Stimulated activated naive CD8-positive, alpha-beta T cell treated with anti-CD3 and anti-CD28 coated beads, Interleukin-15, Interleukin-2, amounts not matched to agents 100 U/mL and 50 U/mL, for 24 hours (primary cell): ENCODE measurements around the gene PTPRA.
"Not testable (repeated sequence)": the region's sequence is repeated elsewhere in the genome, so short reads cannot be mapped to it uniquely, and the experiment has no call there.

Experiments
- ATAC-seq: fragments of 150-1000 bp; cut with Tn5 transposase; one replicate; pipeline ENCODE4 v1.10.0; 2021
- DNase-seq: peaks from one replicate; pipeline ENCODE4 v3.0.0; 2021

The PTPRA gene

DNA sequence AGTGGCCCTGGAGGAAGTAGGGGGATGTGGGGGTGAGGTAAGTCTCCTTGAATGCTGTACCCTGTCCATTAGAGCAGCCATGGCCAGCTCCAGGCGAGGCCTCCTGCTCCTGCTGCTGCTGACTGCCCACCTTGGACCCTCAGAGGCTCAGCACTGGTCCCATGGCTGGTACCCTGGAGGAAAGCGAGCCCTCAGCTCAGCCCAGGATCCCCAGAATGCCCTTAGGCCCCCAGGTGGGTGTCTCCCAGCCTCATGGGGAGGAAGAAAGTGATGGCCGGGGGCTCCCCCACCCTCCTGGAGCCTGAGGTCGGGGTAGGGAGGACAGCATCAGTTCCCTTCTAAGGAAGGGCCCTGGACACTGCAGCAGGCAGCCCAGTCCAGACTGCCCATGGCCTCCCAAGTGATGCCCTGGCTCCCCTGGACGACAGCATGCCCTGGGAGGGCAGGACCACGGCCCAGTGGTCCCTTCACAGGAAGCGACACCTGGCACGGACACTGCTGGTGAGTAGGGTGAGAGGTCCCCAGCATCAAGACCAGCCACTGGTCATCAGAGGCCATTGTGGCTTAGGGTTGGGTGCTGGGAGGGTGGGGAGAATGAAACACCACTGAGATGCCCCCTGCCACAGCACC is 171.2 kb downstream of the PTPRA start:
- ATAC-seq (no peak), DNase-seq (no peak)

DNA sequence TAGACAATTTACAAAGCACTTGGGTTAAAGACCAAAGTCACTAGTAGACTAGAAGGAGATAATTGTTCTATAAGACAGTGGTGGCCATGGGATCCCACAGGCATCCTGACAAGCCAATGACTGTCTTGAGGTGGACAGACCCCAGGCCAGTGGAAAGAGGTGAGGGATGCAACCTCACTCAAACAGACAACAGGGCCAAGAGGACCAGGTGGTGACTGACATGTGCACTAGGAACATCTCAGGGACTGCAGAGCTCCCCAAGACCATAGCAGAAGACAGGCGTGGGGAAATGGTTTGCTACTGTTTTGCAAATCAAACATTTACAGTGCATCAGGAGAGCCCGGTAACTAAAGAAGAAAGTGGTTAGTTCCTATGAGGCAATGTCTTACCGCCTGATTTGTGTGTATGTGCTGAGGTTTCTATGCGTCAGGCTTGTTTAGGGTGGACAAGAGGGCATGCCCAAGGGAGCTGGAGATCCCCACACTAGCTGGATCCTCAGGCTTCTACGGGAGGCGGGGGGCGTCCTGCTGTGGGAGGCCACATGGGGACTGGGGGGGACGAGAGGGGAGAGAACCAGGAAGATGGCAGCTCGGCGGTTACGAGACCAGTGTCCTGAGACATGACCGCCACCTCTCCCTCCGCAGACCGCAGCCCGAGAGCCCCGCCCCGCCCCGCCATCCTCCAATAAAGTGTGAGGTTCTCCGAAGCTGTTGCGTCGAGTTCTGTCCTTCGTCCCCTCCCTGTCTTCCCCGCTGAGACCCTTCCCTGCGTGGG is 171.9 kb downstream of the PTPRA start:
- peak; percentile 29 for ATAC-seq
- DNase-seq = peak; percentile 68

DNA sequence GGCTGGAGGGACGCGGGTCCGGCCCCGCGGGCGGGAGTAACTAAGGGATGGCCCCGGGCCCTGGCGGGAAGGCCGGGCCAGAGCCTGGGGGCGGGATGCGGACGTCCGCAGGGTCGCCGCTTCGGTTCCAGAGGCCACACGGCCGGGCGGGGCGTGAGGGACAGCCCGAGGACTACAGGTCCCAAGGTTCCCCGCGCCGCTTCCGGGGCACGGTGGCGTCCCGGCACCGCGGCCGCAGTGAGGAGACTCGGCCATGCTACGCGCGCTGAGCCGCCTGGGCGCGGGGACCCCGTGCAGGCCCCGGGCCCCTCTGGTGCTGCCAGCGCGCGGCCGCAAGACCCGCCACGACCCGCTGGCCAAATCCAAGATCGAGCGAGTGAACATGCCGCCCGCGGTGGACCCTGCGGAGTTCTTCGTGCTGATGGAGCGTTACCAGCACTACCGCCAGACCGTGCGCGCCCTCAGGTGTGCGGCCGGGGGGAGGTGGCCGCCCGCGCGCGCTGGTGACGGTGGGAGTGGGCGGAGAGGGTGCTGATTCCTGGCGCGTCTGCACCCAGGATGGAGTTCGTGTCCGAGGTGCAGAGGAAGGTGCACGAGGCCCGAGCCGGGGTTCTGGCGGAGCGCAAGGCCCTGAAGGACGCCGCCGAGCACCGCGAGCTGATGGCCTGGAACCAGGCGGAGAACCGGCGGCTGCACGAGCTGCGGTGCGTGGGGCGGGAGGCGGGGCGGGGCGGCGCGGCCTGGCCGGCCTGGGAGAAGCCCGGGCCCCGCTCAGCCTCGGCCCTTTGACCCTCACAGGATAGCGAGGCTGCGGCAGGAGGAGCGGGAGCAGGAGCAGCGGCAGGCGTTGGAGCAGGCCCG is 172.8 kb downstream of the PTPRA start, which contains the start of gene MRPS26:
Gene MRPS26 (plus strand): TSS at position 237 of the 861 bp plus-strand sequence. CDS start 17 bp downstream, at position 254.
- ATAC-seq = peak; percentile 92
- DNase-seq = peak; percentile 88

DNA sequence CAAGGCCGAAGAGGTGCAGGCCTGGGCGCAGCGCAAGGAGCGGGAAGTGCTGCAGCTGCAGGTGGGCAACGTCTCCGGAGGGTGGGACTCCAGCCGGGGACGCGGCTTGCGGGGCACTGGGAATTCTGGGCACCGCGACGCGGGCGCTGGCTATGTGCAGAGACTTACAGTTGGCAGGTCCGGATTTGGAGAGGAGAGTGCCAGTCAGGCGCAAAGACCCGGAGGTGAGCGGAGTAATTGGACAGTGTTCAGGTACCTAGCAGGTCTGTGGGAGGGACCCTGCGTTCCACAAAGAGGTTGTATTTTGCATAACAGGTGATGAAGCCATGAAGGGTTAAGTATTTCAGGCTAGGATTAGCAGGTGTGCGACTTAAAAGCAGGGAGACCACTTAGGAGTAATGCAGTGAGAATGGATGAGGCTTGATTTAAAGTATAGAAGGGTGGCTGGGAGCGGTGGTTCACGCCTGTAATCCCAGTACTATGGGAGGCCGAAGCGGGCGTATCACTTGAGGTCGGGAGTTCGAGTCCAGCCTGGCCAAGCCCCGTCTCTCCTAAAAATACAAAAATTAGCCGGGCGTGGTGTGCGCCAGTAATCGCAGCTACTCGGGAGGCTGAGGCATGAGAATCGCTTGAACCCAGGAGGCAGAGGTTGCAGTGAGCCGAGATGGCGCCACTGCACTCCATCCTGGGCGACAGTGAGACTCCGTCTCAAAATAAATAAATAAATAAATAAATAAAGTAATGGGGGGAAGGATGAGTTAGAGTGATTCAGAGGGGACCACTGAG is 173.6 kb downstream of the PTPRA start:
- ATAC-seq (no peak), DNase-seq (peak; percentile 24)

DNA sequence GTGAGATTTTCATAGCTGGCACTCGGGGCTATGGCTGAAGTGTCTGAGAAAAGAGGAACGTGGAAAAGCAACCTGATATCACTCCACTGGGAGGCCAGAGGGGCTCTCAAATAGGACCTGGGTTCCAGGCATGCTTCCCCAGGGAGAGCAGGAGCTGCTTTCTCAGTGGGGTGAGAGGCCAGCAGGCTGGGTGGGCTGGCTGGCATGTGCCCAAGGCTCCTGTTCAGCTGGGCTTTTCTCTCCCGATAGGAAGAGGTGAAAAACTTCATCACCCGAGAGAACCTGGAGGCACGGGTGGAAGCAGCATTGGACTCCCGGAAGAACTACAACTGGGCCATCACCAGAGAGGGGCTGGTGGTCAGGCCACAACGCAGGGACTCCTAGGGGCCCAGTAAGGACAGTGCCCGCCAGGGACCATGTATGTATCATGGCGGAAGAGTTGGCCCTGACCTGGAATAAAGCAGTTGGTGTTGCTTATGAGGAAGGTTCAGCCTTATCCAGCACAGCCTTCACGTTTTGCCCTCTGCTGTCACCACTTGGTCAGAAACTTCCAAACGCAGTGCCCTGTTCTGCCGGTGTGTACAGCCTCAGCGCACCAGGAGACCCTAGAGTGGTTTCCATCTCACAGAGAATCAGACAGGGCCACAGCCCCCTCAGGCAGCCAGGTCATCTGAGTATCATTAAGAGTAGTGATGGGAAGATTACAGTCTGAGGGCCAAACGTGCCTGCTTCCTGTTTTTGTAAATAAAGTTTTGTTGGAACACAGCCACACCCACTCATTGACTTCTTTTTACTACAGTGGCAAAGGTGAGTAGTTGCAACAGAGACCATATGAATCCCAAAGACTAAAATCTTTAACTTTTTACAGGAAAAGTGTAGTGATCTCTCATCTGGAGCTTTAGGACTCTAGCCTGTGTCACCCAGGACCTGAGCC is 174.5 kb downstream of the PTPRA start:
- ATAC-seq (no peak), DNase-seq (no peak)

DNA sequence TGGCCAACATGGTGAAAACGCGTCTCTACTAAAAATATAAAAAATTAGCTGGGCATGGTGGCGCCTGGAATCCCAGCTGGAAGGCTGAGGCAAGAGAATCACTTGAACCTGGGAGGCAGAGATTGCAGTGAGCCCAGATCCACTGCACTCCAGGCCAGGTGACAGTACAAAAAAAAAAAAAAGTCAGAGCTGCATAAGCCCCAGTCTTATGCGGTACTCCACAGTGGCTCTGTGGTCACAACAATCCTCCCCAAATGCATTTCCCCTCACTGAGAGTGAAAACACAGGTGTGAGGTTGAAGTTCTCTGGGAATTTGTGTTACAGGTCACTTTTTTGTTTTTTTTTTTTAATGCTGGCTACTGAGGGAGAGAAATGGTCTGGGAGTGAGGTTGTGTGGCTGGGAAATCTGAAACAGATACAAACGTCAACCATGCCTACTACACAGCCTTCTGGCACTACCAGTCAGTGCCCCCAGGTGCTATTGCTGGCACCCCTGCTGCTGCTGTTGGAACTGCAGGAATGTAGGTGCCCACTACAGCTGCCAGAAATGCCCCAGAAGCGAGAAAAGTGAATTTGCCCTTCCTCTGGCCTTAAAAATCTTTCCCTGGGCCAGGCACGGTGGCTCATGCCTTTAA is 178.2 kb downstream of the PTPRA start:
- ATAC-seq (no peak), DNase-seq (no peak)

DNA sequence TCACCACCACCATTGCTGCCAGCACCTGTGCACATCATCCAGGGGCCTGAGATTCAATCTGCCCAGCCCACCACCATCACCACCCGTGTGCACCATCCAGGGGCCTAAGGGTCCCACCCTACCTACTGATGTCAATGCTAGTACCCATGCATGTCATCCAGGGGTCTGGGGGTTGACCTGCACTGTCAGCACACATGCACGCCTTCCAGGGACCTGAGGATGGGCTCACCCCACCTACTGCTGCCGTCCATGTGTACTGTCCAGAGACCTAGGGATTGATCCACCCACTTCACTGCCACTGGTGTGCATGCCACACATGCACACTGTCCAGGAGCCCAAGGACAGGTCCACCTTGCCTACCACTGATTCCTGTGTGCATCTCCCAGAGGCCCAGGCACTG is 186.2 kb downstream of the PTPRA start:
- ATAC-seq (no peak), DNase-seq (no peak)

DNA sequence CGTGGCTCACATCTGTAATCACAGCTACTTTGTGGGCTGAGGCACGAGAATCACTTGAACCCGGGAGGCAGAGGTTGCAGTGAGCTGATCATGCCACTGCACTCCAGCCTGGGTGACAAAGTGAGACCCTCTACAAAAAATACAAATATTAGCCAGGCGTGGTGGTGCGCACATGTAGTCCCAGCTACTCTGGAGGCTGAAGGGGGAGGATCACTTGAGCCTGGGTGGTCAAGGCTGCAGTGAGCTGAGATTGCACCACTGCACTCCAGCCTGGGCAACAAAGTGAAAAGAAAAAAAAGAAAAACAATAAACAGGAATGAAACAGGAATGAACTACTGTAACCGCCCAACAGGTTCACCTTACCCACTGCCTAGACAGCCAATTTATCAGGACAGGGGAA is 190.8 kb downstream of the PTPRA start:
- not testable (repeated sequence) for ATAC-seq, DNase-seq

DNA sequence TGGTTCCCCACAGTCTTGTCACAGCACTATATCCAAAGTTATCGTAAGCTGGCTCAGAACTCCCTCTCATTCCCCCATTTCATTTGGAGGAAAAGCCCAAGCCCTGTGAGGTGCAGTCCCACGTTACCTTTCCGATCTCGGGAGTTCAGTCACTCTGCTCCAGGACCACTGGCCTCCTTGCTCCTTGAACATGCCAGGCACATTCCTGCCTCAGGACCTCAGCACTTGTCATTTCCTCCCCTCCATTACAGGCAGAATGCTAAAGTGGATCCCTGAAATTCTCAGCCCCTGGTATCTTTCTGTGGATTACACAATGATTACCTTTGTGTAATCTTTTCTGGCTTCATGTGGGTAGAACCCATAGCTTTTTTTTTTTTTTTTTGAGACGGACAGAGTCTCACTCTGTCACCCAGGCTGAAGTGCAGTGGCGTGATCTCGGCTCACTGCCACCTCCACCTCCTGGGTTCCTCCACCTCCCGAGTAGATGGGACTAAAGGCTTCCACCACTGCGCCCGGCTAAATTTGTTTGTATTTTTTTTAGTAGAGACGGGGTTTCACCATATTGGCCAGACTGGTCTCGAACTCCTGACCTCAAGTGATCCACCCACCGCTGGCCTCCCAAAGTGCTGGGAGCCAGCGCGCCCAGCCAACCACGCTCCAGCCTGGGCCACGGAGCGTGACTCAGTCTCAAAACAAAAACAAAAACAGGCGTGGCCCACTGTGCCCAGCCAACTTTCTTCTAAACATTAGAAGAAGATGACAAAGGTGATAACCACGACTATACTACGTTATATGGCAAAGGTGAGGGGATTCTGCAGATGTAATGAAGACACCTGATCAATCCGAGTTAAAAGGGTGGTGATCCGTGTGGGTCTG is 194.1 kb downstream of the PTPRA start:
- no peak for DNase-seq
- no peak for ATAC-seq

DNA sequence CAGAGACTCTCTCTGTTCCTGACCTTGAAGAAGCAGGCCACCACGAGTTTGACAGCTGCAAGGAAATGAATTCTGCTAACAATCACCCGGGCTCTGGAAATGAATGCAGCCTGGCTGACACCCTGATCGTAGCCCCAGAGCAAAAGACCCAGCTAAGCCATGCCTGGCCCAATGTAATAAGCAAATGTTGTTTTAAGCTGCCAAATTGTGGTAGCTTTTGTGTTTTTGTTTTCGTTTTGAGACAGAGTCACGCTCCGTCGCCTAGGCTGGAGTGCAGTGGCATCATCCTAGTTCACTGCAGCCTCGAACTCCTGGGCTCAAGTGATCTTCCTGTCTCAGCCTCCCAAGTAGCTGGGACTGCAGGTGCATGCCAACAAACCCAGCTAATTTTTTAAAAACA is 194.8 kb downstream of the PTPRA start:
- no peak for DNase-seq
- no peak for ATAC-seq

DNA sequence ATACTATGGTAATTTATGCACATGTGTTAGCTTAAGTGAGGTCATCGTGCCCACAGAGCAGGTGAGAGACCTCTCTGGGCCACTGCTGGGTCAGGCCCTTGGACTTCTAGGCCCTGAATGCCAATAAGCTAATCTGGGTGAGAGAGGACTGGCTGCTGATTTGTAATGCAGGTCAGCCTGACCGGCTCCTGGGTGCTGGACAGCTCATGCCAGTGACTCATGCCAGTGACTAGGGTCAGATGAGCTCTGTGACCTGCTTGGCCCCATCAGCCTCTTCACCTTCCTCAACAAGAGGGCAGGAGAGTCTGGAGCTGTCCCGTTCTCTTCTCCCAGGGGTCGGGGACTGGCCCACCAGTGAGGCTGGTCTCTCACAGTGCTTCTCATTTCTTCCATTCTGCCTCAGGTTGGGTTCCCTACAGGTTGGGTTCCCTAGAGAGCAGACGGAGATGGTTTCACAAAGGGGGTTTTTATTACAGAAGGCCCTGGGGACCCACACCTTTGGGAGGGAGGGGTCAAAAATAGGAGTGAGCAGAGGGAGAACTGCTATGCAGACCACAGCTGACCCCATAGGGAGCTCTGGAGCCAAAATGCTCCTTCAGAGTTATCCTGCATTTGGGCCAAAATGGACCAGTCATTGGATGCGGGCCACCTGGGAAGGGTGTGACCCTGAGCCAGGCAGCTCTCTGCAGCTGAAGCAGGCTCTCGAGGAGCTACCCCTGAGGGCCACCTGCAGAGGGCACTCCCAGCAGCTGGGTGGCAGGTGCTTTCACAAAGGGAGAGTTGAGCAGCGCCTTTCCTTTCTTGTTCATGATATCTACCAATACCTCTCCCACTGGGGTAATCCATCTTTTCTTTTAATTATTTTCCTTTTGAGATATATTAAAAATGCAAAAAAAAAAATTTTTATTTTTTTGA is 196.0 kb downstream of the PTPRA start:
- no peak for DNase-seq

DNA sequence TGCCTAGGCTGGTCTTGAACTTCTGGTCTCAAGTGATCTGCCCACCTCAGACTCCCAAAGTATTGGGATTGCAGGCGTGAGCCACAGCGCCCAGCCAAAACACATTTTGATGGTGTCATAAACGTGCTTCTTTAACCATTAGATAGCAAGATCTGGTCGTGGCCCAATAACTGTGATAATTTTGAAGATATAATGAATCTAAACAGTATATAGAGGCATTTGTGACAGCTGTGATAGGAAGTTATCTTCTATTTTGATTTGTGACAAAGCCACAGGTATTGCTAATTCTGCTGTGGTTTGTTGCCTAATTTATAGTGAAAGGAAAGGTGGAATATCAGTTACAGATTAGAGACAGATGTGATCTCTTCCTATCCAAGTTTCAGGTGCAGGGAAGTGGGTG is 197.4 kb downstream of the PTPRA start:
- DNase-seq = no peak
- no peak for ATAC-seq

More for the DNA sequence above, 196.0 kb downstream of the PTPRA start:
- ATAC-seq = no peak

DNA sequence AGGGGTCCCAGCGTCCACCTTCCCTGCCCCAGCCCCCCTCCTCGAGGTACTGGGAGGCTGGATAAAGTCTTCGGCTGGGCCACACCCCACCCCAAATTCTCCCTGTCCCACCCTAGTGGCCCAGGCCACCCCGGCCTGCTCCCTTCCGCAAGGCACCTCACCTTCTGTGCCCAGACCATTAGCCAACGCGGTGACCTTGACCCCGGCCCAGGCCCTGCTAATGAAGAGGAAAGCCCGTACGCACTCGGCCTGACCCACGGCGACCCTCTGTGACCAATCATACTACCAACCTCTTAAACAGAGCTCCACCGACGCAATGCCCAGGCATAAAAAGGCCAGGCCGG is 198.0 kb downstream of the PTPRA start:
- DNase-seq = no peak
- no peak for ATAC-seq

DNA sequence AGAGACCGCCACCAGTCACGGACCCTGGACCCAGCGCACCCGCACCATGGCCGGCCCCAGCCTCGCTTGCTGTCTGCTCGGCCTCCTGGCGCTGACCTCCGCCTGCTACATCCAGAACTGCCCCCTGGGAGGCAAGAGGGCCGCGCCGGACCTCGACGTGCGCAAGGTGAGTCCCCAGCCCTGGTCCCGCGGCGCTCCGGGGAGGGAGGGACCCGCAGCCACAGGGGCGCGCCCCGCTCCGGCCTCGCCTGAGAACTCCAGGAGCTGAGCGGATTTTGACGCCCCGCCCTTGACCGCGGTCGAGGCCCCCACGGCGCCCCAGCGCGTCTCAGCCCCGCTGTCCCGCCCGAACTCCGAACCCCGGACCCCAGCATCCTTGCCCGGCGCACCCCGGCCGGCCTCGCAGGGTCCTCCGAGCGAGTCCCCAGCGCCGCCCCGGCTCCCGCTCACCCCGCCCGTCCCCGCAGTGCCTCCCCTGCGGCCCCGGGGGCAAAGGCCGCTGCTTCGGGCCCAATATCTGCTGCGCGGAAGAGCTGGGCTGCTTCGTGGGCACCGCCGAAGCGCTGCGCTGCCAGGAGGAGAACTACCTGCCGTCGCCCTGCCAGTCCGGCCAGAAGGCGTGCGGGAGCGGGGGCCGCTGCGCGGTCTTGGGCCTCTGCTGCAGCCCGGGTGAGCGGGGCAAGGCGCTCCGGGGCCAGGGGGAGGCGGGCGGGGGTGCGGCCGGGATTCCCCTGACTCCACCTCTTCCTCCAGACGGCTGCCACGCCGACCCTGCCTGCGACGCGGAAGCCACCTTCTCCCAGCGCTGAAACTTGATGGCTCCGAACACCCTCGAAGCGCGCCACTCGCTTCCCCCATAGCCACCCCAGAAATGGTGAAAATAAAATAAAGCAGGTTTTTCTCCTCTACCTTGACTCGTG is 198.6 kb downstream of the PTPRA start, which contains the start of gene OXT:
Gene OXT (plus strand): TSS at position 11 of the 920 bp plus-strand sequence. CDS start 36 bp downstream, at position 47.
- ATAC-seq (peak; percentile 75), DNase-seq (peak; percentile 72)

DNA sequence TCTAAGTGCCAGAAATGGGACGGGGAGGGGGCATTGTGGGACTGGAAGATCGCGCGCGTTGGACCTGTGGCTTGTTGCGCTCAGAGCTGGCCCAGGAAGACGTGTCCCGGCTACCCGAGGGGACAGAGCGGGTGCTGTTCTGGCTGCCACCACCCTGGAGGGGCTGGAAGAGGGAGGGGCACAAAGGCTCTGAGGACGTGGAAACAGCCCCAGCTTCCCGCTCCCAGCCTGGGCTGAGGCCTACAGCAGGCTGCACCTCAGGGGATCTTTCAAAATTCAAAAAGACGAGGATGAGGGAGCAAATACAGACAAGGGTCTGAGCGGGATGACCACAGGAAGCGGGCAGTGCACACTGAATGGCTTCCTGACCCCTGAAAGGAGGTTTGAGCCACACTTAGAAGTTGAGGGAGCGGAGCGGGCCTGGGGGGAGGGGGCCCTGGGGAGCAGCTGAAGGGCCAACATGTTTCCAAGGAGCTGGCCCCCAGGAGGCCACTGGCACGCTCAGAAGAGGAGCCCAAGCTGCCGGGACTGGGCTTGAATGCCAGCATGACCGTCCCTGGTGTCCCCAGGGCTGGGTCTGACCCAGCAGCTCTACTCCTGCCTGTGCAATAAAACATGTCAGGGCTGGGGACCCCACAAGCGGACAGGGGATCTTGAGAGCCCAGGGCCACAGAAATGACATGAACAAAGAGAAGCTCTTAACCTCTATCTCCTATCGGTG is 199.4 kb downstream of the PTPRA start:
- ATAC-seq = no peak
- DNase-seq = no peak

DNA sequence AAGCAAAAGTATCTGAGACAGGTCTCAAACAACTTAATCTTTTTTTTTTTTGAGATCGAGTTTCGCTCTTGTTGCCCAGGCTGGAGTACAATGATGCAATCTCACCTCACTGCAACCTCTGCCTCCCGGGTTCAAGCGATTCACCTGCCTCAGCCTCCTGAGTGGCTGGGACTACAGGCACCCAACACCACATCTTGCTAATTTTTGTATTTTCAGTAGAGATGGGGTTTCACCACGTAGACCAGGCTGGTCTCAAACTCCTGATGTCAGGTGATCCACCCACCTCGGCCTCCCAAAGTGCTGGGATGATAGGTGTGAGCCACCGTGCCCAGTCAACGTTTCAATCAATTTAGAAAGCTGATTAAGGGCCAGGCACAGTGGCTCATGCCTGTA is 200.0 kb downstream of the PTPRA start:
- ATAC-seq, DNase-seq: not testable (repeated sequence)
